Hippocampal formation (tissue), 2 donors: ENCODE measurements around the gene GSN.

Source experiments
- DNase-seq, 2 donors: peaks; one replicate each; lab custom pipeline; 2025; lab: John Stamatoyannopoulos, UW

GSN gene

DNA sequence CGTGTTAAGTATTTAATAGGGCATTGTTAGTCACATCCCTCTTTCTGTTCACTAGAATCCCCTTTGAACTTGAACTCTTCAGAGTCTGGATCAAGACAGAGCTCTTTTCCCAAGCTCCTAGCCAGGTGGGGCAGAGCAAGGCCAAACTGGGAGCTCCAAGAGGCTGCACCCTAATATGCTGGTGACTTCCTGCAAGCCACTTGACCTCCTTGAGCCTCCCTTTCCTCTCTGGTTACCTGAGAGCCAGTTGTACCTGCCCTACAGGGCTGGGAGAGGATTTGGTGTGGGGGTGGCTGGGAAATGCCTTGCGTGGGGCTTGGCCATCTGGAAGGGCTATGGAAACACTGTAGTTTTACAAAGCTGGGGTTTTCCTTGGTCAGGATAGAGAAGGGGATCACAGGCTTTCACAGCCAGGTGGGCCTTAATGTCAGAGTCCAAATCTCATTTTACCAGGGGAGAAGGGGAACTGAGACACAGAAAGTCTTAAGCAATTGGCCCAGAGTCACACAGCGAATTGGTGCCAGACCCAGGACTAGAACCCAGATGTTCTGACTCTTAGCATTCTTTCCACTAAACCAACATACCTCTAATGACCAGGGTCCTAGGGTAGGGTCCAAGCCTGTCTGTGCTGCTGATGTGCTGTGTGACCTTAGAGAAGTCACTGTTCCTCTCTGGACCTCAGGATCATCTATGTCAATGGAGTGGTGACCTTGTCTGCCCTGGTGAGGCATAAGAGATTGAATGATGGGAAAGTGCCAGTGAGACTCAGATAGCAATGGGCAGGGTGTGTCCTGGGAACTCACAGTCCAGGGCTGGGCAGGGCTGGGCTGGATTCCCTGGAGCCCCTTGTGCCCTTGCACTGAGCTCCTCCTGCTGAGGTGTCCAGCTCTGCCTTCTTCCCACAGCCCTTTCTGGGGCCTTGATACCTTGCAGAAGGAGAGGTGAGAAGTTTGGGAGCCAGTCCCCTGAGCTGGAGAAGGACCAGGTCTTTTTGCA is 35.8 kb downstream of the GSN start:
- no peak for DNase-seq

GRCh38 chr9:121304707-121305106 is 36.7 kb downstream of the GSN start:
- no peak for DNase-seq

GRCh38 chr9:121305269-121305994 is 37.5 kb downstream of the GSN start:
- peak in 1 of 2 donors; percentile 30 for DNase-seq

GRCh38 chr9:121307976-121308375 is 40.0 kb downstream of the GSN start:
- DNase-seq, result no peak

GRCh38 chr9:121308765-121309164 is 40.8 kb downstream of the GSN start:
- DNase-seq, result no peak

DNA sequence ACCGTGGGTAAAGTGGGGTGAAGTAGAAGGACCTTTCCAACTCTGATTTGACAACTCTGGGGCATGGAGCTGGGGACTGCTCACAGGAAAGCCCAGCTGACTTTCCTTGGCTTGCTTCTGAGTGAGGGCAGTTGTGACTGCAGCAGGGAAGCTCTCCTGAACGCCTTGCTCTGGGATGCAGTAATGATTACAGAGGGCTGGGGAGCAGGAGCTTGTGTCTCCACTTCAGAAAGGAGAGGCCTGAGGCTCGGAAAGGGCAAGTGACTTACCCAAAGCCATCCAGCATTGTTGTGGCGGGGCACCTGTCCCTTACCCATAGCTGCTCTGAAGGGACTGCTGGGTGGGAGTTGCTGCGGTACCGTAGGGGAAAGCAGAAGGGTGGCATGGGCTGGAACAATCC is 41.2 kb downstream of the GSN start:
- no peak for DNase-seq

DNA sequence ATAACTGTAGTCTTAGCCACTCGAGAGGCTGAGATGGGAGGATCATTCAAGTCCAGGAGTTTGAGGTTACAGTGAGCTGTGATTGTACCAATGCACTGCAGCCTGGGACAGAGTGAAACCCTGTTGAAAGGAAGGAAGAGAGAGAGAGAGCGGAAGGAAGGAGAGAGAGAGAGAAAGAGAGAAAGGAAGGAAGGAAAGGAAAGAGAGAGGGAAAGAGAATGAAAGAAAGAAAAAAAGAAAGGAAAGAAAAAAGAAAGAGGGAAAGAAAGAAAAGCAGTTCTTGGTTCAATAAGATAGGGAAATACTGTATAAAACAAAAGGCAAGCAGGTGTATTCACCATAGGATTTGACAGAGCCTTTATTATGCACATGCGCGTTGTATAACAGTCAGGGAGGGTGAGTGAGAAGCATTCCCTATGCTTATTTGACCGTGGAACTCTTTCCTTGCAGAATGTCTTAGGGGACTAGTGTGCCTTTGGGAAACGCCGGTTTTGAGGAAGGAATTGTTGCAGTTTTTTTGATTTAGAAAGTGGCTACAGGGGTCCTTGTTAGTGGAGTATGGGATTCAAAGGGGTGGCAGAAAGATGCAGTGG is 42.0 kb downstream of the GSN start:
- no peak for DNase-seq

- no peak for DNase-seq
Measured at GRCh38 chr9:121310571-121310970, 42.6 kb downstream of the GSN start.

GRCh38 chr9:121312169-121312568 is 44.2 kb downstream of the GSN start:
- DNase-seq, result no peak

DNA sequence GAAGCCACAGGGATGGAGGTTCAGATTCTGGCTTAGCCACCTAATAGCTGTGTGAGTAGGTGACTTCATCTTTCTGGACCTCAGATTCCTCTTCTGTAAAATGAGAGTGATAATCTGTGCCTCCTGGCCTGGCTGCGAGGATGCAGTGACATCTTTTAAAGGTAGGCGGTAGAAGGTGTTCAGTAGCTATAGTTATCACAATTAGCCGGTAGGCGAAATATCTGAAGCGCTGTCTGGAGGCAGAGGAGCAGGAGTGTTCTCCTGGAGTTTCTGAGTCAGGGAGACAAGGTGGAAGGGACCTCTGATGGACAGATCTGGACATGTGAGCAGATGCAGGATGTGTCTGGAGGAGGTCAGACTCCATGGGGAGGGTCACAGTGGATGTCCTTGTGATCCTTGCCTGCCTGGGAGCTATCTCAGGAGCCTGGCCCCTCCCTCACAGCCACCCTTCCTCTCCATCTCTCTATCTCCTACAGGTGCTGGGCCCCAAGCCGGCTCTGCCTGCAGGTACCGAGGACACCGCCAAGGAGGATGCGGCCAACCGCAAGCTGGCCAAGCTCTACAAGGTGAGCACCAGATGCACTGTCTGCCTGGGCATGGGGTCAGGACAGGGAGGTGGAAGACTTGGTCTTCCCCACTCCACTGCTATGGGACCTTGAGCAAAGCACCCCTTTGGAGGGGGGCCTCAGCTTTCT is 45.6 kb downstream of the GSN start:
- DNase-seq, result no peak

GRCh38 chr9:121316378-121316777 is 48.4 kb downstream of the GSN start:
- no peak for DNase-seq

DNA sequence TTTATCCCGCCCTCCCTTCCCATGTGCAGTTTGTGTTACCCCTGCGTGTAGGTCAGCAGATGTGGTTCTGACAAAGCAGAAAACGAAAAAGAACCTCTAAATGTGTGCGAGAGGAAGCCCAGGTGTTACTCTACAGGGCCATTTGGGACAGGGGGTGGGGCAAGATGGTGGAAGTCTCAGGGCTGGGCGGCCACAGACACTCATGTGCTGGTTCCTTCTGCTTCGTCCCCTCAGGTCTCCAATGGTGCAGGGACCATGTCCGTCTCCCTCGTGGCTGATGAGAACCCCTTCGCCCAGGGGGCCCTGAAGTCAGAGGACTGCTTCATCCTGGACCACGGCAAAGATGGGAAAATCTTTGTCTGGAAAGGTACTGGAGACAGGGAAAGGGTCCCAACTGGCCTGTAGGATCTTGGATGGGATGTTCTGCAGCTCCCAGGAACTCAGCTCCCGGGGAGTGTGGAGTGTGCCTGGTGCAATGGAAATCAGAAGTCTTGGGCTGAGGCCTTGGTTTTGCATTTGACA is 49.0 kb downstream of the GSN start:
- DNase-seq, result no peak

DNA sequence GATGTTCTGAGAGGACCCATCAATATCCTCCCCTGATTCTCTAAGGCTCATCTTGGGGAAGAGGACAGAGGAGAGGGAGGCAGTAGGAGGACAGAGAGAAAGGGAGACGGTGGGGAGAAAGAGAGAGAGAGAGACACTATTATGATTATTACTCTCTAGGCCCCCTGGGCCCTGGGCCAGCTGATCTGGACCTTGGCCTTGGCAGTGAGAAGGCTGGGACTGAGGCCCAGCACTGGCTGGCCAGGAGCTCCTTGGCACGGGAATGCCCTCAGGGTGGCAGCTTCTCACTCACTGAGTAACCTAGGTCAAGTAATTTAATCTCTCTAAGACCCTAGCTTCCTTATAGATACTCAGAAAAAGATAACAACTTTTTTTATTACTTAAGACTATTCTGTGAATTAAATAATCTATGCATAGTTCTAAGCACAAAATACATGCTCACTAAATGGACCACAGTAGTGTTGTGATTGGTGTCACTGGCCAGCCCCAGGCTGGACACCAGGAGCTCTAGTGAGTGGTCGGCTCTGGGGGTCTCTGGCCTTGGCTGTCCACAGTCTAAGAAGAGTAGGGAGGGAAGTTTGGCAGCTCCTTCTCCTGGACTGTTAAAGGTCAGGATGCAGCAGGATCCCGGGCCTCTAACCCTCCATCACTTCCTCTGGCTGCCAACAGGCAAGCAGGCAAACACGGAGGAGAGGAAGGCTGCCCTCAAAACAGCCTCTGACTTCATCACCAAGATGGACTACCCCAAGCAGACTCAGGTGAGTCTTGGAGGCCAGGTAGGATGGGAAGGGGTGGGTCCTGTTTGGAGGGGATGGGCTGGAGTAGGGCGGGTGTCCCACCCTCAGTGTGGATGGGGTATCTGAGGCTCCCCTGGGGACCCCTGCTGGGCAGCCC is 50.0 kb downstream of the GSN start:
- peak in 1 of 2 donors; percentile 32 for DNase-seq

DNA sequence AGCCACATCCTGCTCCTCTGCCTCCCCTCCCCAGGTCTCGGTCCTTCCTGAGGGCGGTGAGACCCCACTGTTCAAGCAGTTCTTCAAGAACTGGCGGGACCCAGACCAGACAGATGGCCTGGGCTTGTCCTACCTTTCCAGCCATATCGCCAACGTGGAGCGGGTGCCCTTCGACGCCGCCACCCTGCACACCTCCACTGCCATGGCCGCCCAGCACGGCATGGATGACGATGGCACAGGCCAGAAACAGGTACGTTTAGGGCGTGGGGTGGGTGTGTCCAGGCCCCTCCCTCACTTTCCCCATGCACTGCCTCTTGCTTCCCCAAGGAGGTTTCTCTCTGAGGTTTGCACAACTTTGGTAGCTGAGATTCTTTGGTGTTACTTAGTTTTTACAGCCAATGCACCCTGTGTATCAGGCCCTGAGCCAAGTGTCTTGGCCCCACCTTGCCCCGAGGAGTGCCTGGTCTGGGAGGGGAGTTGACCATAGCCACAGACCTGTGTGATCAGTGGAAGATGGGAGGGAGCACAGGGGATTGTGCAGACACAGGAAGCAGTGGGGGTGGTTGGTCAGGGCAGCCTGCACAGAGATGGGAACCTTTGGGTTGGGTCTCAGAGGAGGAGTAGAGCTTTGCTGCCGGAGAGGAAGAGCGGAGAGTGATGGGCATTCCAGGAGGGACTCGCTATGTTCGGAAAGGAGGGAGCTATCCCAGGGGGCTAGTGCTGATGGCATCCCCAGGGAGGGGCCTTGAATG is 50.8 kb downstream of the GSN start:
- no peak for DNase-seq

- DNase-seq, result no peak
Measured at GRCh38 chr9:121319383-121319780, 51.4 kb downstream of the GSN start.

GRCh38 chr9:121321016-121321503 is 53.1 kb downstream of the GSN start:
- DNase-seq, result no peak

DNA sequence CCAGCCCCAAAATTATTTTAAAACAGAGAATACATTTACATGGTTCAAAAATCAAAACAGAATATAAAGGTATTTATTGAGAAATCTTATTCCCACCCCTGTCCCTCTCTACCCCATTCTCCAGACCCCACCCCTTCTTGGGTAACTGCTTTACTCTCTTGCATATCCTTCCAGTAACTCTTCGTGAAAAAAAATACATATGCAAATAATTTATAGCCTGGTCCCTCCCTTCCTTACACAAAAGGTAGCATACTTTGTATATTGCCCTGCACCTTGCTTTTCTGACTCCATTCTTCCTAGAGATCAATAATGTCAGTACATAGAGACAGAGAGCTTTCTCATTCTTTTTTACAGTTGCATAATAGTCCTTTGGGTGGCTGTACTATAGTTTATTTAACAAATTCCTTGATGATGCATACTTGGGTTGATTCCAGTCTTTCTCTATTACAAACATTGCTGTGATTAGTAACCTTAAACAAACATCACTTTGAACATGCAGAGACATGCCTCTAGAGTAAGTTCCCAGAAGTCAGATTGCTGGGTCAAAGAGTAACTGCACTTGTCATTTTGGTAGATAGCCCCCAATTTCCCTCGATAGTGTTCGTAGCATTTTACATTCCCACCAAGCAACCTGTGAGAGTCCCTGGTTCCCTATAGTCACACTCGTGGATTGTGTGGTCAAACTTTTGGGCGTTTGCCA is 54.2 kb downstream of the GSN start:
- no peak for DNase-seq

DNA sequence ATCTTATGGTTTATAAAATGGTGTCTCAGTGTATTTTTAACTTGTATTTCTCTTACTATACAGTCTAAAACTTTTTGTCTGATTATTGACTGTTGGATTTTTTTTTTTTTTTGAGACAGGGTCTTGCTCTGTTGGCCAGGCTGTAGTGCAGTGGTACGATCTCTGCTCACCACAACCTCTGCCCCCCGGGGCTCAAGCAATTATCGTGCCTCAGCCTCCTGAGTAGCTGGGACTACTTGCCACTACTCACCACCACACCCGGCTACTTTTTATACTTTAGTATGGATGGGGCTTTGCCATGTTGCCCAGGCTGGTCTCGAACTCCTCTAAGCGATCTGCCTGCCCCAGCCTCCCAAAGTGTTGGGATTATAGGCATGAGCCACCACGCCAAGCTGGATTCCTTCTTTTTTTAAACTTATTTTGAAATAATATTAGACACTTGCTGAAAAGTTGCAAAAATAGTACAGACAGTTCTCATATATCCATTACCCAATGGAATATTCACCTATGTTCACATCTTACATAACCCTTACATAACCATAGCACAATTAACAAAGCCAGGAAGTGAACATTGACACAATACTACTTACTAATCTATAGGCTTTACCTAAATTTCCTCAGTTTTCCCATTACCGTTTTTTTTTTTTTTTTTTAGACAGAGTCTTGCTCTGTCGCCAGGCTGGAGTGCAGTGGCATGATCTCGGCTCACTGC is 54.9 kb downstream of the GSN start:
- DNase-seq, result no peak
